Measurements from ENCODE around the gene MAML2. TPM values are rescaled to one million over a fixed set of nuclear protein-coding genes. Genes with fewer than 3 reads are reported as not detected.

The MAML2 gene
- total and polyA plus RNA-seq, 2 experiments from 2014 or later: 2.0 to 7.1 TPM

DNA sequence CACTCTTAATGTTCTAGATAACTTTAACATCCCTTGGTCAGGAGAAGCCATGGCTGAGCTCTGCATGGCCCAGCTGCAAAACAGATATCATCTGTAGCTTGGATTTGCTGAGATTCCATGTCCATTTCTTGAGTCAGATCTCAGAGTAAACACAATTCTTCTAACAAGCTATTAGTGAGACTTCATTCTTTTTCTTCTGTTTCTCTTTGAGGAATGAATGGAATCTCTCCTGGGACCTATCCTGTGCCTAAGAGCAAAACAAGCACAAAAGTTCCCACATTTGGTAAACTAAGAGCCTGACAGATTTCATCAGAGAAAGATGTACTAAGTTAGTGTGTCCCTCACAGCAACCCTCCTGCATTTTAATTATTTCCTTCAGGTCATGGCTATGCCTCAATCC is 142.8 kb downstream of the MAML2 start:
- Histone ChIP-seq H4K20me1 (replicated peaks; ENCODE audit: insufficient read depth) (no peaks in the 10 kb centered on the region), H3K9me2 (ENCODE audit: insufficient read depth) (peaks cover 12% of the 10 kb centered on the region), H3F3A (replicated peaks; ENCODE audit: low read depth) (no peaks in the 10 kb centered on the region), H3K4me2 (no peak overlapping the region), H3K36me3 (ENCODE audit: insufficient read depth) (no peaks in the 10 kb centered on the region), H2AFZ (no peak overlapping the region), H3K4me3 (no peak overlapping the region), H3K4me1 (ENCODE audit: insufficient read depth) (peaks cover 29% of the 10 kb centered on the region), H3K27me3 (ENCODE audit: insufficient read depth) (no peaks in the 10 kb centered on the region), H3K27ac (ENCODE audit: low read depth) (peak overlapping the region; percentile 36; the same call in 1 of the 2 replicates), H3K79me2 (replicated peaks; ENCODE audit: insufficient read depth) (no peaks in the 10 kb centered on the region)
- no peaks in the 10 kb centered on the region; the same call in 2 of the 3 replicates for H3K9me3 Mint-ChIP-seq
- H3K4me3 Mint-ChIP-seq: no peak overlapping the region
- H3K4me1 Mint-ChIP-seq: peaks cover 45% of the 10 kb centered on the region
- peaks cover 5% of the 10 kb centered on the region for H3K27me3 Mint-ChIP-seq (ENCODE audit: insufficient read depth, low read depth, poor library complexity)
- H3K36me3 Mint-ChIP-seq (ENCODE audit: low read depth): no peaks in the 10 kb centered on the region; the same call in 2 of the 3 replicates
- H3K27ac Mint-ChIP-seq: no peak overlapping the region
- DNase-seq (ENCODE audit: low spot score) (no peak), ATAC-seq (no peak)
- TF ChIP-seq ZNF114 (CRISPR knock-in tag; IDR thresholded peaks at IDR 0.05) (no peak), NANOG (IDR thresholded peaks at IDR 0.05; ENCODE audit: borderline replicate concordance) (no peak), JUNB (IDR thresholded peaks at IDR 0.05; ENCODE audit: unreplicated experiment) (no peak), ZNF331 (CRISPR knock-in tag; IDR thresholded peaks at IDR 0.05; ENCODE audit: low read depth) (no peak), EZH2 (IDR thresholded peaks at IDR 0.05; ENCODE audit: low read depth, unreplicated experiment) (no peak), POLR2AphosphoS5 (IDR thresholded peaks at IDR 0.05; ENCODE audit: low read depth) (no peak), EZH2phosphoT487 (IDR thresholded peaks at IDR 0.05; ENCODE audit: unreplicated experiment) (no peak), CREB1 (CRISPR knock-in tag; IDR thresholded peaks at IDR 0.05; ENCODE audit: low read depth) (no peak), STAT1 (IDR thresholded peaks at IDR 0.05; ENCODE audit: unreplicated experiment) (no peak)
- TF ChIP-seq, protein P1, sequence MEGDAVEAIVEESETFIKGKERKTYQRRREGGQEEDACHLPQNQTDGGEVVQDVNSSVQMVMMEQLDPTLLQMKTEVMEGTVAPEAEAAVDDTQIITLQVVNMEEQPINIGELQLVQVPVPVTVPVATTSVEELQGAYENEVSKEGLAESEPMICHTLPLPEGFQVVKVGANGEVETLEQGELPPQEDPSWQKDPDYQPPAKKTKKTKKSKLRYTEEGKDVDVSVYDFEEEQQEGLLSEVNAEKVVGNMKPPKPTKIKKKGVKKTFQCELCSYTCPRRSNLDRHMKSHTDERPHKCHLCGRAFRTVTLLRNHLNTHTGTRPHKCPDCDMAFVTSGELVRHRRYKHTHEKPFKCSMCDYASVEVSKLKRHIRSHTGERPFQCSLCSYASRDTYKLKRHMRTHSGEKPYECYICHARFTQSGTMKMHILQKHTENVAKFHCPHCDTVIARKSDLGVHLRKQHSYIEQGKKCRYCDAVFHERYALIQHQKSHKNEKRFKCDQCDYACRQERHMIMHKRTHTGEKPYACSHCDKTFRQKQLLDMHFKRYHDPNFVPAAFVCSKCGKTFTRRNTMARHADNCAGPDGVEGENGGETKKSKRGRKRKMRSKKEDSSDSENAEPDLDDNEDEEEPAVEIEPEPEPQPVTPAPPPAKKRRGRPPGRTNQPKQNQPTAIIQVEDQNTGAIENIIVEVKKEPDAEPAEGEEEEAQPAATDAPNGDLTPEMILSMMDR (conservative IDR thresholded peaks at IDR 0.05; ENCODE audit: low read depth in 2 of 2): no peak
- TF ChIP-seq, protein P2, sequence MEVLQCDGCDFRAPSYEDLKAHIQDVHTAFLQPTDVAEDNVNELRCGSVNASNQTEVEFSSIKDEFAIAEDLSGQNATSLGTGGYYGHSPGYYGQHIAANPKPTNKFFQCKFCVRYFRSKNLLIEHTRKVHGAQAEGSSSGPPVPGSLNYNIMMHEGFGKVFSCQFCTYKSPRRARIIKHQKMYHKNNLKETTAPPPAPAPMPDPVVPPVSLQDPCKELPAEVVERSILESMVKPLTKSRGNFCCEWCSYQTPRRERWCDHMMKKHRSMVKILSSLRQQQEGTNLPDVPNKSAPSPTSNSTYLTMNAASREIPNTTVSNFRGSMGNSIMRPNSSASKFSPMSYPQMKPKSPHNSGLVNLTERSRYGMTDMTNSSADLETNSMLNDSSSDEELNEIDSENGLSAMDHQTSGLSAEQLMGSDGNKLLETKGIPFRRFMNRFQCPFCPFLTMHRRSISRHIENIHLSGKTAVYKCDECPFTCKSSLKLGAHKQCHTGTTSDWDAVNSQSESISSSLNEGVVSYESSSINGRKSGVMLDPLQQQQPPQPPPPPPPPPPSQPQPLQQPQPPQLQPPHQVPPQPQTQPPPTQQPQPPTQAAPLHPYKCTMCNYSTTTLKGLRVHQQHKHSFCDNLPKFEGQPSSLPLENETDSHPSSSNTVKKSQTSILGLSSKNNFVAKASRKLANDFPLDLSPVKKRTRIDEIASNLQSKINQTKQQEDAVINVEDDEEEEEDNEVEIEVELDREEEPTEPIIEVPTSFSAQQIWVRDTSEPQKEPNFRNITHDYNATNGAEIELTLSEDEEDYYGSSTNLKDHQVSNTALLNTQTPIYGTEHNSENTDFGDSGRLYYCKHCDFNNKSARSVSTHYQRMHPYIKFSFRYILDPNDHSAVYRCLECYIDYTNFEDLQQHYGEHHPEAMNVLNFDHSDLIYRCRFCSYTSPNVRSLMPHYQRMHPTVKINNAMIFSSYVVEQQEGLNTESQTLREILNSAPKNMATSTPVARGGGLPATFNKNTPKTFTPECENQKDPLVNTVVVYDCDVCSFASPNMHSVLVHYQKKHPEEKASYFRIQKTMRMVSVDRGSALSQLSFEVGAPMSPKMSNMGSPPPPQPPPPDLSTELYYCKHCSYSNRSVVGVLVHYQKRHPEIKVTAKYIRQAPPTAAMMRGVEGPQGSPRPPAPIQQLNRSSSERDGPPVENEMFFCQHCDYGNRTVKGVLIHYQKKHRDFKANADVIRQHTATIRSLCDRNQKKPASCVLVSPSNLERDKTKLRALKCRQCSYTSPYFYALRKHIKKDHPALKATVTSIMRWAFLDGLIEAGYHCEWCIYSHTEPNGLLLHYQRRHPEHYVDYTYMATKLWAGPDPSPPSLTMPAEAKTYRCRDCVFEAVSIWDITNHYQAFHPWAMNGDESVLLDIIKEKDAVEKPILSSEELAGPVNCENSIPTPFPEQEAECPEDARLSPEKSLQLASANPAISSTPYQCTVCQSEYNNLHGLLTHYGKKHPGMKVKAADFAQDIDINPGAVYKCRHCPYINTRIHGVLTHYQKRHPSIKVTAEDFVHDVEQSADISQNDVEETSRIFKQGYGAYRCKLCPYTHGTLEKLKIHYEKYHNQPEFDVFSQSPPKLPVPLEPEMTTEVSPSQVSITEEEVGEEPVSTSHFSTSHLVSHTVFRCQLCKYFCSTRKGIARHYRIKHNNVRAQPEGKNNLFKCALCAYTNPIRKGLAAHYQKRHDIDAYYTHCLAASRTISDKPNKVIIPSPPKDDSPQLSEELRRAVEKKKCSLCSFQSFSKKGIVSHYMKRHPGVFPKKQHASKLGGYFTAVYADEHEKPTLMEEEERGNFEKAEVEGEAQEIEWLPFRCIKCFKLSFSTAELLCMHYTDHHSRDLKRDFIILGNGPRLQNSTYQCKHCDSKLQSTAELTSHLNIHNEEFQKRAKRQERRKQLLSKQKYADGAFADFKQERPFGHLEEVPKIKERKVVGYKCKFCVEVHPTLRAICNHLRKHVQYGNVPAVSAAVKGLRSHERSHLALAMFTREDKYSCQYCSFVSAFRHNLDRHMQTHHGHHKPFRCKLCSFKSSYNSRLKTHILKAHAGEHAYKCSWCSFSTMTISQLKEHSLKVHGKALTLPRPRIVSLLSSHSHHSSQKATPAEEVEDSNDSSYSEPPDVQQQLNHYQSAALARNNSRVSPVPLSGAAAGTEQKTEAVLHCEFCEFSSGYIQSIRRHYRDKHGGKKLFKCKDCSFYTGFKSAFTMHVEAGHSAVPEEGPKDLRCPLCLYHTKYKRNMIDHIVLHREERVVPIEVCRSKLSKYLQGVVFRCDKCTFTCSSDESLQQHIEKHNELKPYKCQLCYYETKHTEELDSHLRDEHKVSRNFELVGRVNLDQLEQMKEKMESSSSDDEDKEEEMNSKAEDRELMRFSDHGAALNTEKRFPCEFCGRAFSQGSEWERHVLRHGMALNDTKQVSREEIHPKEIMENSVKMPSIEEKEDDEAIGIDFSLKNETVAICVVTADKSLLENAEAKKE (CRISPR knock-in tag; IDR thresholded peaks at IDR 0.05): no peak
- TF ChIP-seq, protein P3, sequence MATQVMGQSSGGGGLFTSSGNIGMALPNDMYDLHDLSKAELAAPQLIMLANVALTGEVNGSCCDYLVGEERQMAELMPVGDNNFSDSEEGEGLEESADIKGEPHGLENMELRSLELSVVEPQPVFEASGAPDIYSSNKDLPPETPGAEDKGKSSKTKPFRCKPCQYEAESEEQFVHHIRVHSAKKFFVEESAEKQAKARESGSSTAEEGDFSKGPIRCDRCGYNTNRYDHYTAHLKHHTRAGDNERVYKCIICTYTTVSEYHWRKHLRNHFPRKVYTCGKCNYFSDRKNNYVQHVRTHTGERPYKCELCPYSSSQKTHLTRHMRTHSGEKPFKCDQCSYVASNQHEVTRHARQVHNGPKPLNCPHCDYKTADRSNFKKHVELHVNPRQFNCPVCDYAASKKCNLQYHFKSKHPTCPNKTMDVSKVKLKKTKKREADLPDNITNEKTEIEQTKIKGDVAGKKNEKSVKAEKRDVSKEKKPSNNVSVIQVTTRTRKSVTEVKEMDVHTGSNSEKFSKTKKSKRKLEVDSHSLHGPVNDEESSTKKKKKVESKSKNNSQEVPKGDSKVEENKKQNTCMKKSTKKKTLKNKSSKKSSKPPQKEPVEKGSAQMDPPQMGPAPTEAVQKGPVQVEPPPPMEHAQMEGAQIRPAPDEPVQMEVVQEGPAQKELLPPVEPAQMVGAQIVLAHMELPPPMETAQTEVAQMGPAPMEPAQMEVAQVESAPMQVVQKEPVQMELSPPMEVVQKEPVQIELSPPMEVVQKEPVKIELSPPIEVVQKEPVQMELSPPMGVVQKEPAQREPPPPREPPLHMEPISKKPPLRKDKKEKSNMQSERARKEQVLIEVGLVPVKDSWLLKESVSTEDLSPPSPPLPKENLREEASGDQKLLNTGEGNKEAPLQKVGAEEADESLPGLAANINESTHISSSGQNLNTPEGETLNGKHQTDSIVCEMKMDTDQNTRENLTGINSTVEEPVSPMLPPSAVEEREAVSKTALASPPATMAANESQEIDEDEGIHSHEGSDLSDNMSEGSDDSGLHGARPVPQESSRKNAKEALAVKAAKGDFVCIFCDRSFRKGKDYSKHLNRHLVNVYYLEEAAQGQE (IDR thresholded peaks at IDR 0.05; ENCODE audit: unreplicated experiment): no peak
- TF ChIP-seq, protein P4, sequence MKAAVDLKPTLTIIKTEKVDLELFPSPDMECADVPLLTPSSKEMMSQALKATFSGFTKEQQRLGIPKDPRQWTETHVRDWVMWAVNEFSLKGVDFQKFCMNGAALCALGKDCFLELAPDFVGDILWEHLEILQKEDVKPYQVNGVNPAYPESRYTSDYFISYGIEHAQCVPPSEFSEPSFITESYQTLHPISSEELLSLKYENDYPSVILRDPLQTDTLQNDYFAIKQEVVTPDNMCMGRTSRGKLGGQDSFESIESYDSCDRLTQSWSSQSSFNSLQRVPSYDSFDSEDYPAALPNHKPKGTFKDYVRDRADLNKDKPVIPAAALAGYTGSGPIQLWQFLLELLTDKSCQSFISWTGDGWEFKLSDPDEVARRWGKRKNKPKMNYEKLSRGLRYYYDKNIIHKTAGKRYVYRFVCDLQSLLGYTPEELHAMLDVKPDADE (IDR thresholded peaks at IDR 0.05): no peak

All from GM23338 (cell line).